Karpas-422 (cell line): ENCODE measurements around the gene FAM186B. TPM values are rescaled to one million over a fixed set of nuclear protein-coding genes. Genes with fewer than 3 reads are reported as not detected.
A peak's percentile ranks its signal among the peaks of the same experiment; 100 is the strongest.

ENCODE experiments used
- DNase-seq: peaks from one replicate; pipeline ENCODE4 v3.0.0-alpha.2; 2015
- H2AFZ ChIP-seq: fragments of 200-600 bp; sonication (generic); 2 replicates; pipeline ENCODE4 v1.6.1; 2014; ENCODE audit warnings: antibody characterized with exemption, low read length, mixed read lengths
- H3K27ac ChIP-seq: fragments of 200-600 bp; sonication (generic); 2 replicates; pipeline ENCODE4 v1.5.1; 2014; ENCODE audit warnings: mild to moderate bottlenecking, low read length, moderate library complexity
- H3K27me3 ChIP-seq: fragments of 200-600 bp; sonication (generic); 2 replicates; pipeline ENCODE4 v1.6.1; 2014; ENCODE audit warnings: low read length, mixed read lengths
- H3K36me3 ChIP-seq: fragments of 200-600 bp; sonication (generic); 2 replicates; pipeline ENCODE4 v1.6.1; 2014; ENCODE audit warnings: low read length, mixed read lengths; ENCODE audit not compliant: insufficient read depth
- H3K4me1 ChIP-seq: fragments of 200-600 bp; sonication (generic); 2 replicates; pipeline ENCODE4 v1.6.1; 2014; ENCODE audit warnings: mild to moderate bottlenecking, low read length, mixed read lengths
- H3K4me2 ChIP-seq: fragments of 200-600 bp; sonication (generic); 2 replicates; pipeline ENCODE4 v1.6.1; 2014; ENCODE audit warnings: low read length, low read depth, mild to moderate bottlenecking; ENCODE audit not compliant: poor library complexity, severe bottlenecking
- H3K4me3 ChIP-seq: fragments of 200-600 bp; sonication (generic); 2 replicates; pipeline ENCODE4 v1.5.1; 2014; ENCODE audit warnings: mild to moderate bottlenecking, antibody characterized with exemption, low read length, mixed read lengths
- H3K79me2 ChIP-seq: fragments of 200-600 bp; sonication (generic); 2 replicates; pipeline ENCODE4 v1.6.1; 2014; ENCODE audit warnings: mild to moderate bottlenecking, low read length, mixed read lengths
- H3K9ac ChIP-seq: fragments of 200-600 bp; sonication (generic); 2 replicates; pipeline ENCODE4 v1.6.0; 2014; ENCODE audit warnings: low read length
- H3K9me2 ChIP-seq: fragments of 200-600 bp; sonication (generic), shearing (Covaris generic); replicated peaks from 2 replicates; pipeline ENCODE4 v1.6.0; 2014; ENCODE audit warnings: mild to moderate bottlenecking, low read length, moderate library complexity; ENCODE audit not compliant: insufficient read depth
- H3K9me3 ChIP-seq: fragments of 300-700, 200-600 bp; sonication (generic); 2 replicates; pipeline ENCODE4 v1.6.1; 2014; ENCODE audit warnings: low read length, mixed read lengths
- H4K20me1 ChIP-seq: fragments of 200-600 bp; sonication (generic); 2 replicates; pipeline ENCODE4 v1.6.1; 2014; ENCODE audit warnings: mild to moderate bottlenecking, antibody characterized with exemption, low read length, low read depth; ENCODE audit not compliant: insufficient read depth
- small RNA-seq: library from RNA; depleted of rRNA; stranded (forward); fragments of <200 nt; gene quantifications from one replicate; pipeline ENCODE3, GENCODE V24; 2014
- total RNA-seq: library from RNA; depleted of rRNA; stranded (reverse); fragments of >200 nt; shearing (Covaris generic); gene quantifications from 2 replicates; pipeline ENCODE4 v1.2.3, GENCODE V29; 2014; ENCODE audit warnings: low replicate concordance; rRNA removed

The FAM186B gene
- total RNA-seq, 1 experiment from 2014 or later: not detected

DNA sequence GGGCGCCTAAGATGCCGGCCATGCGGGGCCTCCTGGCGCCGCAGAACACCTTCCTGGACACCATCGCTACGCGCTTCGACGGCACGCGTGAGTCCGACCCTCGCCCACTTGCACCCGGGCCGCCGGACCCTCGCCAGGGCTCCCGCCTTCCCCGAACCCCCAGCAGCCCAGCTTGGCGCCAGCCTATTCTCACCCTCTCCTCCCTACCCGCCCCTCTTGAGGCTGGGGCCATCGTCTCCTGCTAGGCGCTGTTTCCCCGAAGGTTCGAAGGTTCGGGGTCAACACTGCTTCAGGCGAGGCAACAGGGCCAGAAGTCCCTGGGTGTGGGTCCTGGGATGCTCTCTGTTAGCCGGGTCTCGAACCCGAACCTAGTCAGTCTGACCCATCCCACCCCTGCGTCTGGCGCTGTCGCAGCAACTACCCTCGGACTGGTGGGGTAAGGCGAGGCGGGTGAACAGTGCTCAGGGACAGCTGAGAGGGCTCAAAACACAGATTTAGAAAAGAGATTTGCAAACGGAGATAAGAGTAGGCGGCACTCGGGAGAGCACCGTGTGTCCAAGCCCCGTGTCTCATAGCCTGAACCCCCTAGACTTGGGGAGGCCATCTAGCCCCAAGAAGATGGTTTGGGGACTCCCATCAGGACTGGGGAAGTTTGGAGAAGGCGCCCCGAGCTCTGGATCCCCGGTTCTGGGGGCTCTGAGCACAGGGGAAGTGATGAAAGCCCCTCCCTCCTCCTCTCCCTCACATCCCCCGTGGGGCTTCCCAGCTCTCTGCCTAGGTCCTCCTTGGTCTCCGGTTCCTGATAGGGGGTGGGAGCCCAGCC is 65.8 kb downstream of the FAM186B start:
- H3K27ac ChIP-seq: no peak overlapping the region
- H3K36me3 ChIP-seq: no peaks in the 10 kb centered on the region
- H3K9me3 ChIP-seq: no peaks in the 10 kb centered on the region
- no peak overlapping the region for H3K9ac ChIP-seq
- no peaks in the 10 kb centered on the region for H3K9me2 ChIP-seq
- peaks cover 31% of the 10 kb centered on the region for H3K4me1 ChIP-seq
- no peak for DNase-seq
- 0 out of 2 replicates have a peak, but pooled peaks cover 3% of the 10 kb centered on the region for H4K20me1 ChIP-seq
- H3K79me2 ChIP-seq: no peaks in the 10 kb centered on the region
- no peak overlapping the region for H2AFZ ChIP-seq
- no peak overlapping the region for H3K4me3 ChIP-seq
- H3K4me2 ChIP-seq: peak overlapping the region; percentile 23
- H3K27me3 ChIP-seq: no peaks in the 10 kb centered on the region

DNA sequence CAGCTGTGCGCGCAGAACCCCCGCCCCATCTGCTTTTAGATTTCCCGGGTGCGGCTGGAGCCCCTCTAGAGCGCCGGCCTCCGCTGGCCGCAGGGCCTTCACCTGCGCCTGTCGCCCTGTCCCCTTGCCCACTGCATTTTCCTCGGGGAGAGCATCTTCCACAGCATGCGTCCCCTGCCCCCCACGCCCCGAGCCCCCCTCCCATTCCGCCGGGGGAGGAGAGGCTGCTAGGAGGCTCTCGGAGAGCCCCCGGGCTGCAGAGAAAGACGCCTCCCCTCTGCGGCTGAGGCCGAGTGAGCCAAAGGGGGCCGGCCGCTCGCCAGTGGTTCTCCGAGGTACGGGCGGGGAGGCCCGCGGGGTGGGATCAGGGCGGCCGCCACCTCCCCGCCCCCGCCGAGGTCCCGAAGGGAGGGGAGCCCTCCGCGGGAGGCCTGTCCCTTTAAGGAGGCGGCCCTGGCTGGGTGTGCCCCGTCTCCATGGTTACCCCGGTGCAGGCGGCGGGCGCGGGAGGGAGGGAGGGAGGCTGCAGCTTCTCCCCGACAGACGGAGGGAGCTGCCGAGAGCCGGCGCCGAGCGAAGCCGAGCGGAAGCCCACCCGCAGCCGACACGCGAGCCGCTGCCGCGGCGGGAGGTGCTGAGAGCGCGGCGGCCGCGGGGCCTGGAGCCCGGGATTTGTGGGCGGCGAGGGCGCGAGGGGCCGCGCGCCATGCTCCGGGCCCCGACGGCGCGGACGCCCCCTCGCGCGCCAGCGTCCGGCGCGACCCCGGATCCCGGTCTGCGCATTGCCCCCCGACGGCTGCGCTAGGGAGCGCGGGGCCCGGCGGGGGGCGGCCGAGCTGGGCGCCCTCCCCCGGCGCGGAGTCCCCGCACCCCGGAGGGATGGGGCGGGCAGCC is 66.7 kb downstream of the FAM186B start, which contains the start of gene KCNH3:
Gene KCNH3, plus strand, starts transcription at position 521 of the 894 bp plus-strand sequence. CDS start 387 bp downstream, outside the sequence.
- Histone ChIP-seq H3K9me3 (no peaks in the 10 kb centered on the region), H3K9ac (peak within 1 kb of the TSS; percentile 30; the same call in 1 of the 2 replicates), H2AFZ (no peak within 1 kb of the TSS), H3K27me3 (no peaks in the 10 kb centered on the region), H3K4me2 (peak within 1 kb of the TSS; percentile 53), H3K9me2 (no peaks in the 10 kb centered on the region), H4K20me1 (0 out of 2 replicates have a peak, but pooled peaks cover 3% of the 10 kb centered on the region), H3K4me1 (peaks cover 31% of the 10 kb centered on the region), H3K79me2 (no peaks in the 10 kb centered on the region), H3K4me3 (peak within 1 kb of the TSS; percentile 60; the same call in 1 of the 2 replicates), H3K36me3 (no peaks in the 10 kb centered on the region), H3K27ac (no peak within 1 kb of the TSS)
- DNase-seq: peak; percentile 83

DNA sequence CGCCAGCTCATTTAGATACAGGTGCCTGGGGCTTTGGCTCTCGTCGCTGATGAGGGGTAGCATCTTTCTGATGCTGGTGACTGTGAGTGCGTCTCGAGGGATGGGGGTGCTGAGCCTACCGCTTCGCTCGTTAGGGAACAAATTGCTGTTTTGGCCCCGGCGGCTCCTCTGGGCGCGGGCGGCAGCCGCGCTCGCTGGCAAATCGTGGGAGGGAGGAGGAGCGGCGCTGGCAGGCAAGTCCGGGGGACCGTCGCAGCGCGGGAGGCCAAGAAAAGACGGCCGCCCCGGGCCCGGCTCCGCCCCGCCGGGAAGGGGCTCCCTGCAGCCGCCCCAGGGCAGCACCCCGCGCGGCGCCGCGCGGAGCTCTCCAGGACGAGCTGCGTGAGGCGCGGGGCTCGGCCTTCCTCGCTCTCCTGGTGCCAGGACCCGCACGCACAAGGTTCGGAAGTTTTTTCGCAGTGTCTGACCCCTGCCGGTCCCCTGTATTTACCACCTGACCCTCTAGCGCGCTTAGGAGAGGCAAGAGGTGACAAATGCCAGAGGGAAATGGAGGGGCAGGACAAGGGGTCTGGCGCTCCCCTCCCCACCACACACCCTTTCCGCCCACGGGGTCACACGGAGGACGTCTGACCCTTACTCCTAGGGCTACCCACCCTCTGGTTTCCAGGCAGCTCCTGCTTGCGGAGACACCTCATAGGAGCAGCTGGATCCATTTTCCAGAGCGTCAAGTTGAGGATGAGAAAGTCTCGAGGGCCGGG is 67.5 kb downstream of the FAM186B start:
- no peak overlapping the region for H2AFZ ChIP-seq
- no peaks in the 10 kb centered on the region for H3K27me3 ChIP-seq
- DNase-seq: peak; percentile 52
- H3K9ac ChIP-seq: peak overlapping the region; percentile 30; the same call in 1 of the 2 replicates
- peaks cover 31% of the 10 kb centered on the region for H3K4me1 ChIP-seq
- H3K4me3 ChIP-seq: peak overlapping the region; percentile 60; the same call in 1 of the 2 replicates
- H3K79me2 ChIP-seq: no peaks in the 10 kb centered on the region
- no peak overlapping the region for H3K27ac ChIP-seq
- 0 out of 2 replicates have a peak, but pooled peaks cover 3% of the 10 kb centered on the region for H4K20me1 ChIP-seq
- no peaks in the 10 kb centered on the region for H3K9me3 ChIP-seq
- peak overlapping the region; percentile 53 for H3K4me2 ChIP-seq
- no peaks in the 10 kb centered on the region for H3K36me3 ChIP-seq
- H3K9me2 ChIP-seq: no peaks in the 10 kb centered on the region

Small RNA genes lying within 50 kb of the gene (small RNA-seq; reads per million reads assigned to genes)
- gene HIGD1AP9 (not detected), gene POLR2KP1 (not detected), gene RNU6-834P (not detected)

Other genes starting within 250 kb of the FAM186B start
- gene SPATS2, start 238.2 kb downstream of the FAM186B start, total RNA-seq: 43.5 and 50.7 TPM in 2 replicates
- gene KCNH3, start 66.6 kb downstream of the FAM186B start, total RNA-seq: not detected in 2 replicates
- 28.6 and 51.8 TPM in 2 replicates for gene MCRS1, start 37.5 kb downstream of the FAM186B start, total RNA-seq
- 5.0 and 14.1 TPM in 2 replicates for gene PRPF40B, start 17.9 kb upstream of the FAM186B start, total RNA-seq
- 6.7 and 11.4 TPM in 2 replicates for gene FMNL3, start 101.8 kb upstream of the FAM186B start, total RNA-seq
- gene TMBIM6, start 135.9 kb upstream of the FAM186B start, total RNA-seq: 180 and 386 TPM in 2 replicates
- 17.3 and 25.2 TPM in 2 replicates for gene NCKAP5L, start 222.8 kb upstream of the FAM186B start, total RNA-seq
- 5.8 and 10.2 TPM in 2 replicates for gene BCDIN3D, start 237.5 kb upstream of the FAM186B start, total RNA-seq